ENCODE results near the gene MYBPC1.
"Not testable (repeated sequence)": the region's sequence is repeated elsewhere in the genome, so short reads cannot be mapped to it uniquely, and the experiment has no call there.

Gene MYBPC1, protein sequence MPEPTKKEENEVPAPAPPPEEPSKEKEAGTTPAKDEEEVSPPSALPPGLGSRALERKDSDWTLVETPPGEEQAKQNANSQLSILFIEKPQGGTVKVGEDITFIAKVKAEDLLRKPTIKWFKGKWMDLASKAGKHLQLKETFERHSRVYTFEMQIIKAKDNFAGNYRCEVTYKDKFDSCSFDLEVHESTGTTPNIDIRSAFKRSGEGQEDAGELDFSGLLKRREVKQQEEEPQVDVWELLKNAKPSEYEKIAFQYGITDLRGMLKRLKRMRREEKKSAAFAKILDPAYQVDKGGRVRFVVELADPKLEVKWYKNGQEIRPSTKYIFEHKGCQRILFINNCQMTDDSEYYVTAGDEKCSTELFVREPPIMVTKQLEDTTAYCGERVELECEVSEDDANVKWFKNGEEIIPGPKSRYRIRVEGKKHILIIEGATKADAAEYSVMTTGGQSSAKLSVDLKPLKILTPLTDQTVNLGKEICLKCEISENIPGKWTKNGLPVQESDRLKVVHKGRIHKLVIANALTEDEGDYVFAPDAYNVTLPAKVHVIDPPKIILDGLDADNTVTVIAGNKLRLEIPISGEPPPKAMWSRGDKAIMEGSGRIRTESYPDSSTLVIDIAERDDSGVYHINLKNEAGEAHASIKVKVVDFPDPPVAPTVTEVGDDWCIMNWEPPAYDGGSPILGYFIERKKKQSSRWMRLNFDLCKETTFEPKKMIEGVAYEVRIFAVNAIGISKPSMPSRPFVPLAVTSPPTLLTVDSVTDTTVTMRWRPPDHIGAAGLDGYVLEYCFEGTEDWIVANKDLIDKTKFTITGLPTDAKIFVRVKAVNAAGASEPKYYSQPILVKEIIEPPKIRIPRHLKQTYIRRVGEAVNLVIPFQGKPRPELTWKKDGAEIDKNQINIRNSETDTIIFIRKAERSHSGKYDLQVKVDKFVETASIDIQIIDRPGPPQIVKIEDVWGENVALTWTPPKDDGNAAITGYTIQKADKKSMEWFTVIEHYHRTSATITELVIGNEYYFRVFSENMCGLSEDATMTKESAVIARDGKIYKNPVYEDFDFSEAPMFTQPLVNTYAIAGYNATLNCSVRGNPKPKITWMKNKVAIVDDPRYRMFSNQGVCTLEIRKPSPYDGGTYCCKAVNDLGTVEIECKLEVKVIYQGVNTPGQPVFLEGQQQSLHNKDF

DNA sequence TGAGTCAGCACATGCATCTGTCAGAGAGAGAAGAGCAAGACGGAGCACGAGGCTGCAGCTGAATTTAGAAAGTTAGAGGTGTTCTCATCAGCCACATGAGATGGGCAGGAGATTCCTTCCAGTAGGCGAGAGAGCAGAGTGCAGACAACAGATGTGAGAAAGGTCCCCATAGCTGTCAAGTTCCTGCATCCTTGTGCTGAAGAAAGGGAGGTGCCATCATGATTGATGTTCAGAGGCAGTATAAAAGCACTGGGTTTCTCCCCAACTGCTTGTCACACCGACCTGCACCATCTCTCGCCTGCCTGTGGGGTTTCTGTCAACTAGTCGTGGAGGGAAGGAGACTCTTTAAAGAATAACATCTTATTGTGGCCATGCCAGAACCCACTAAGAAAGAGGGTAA is at the start of gene MYBPC1:
MYBPC1 (plus strand) TSS at position 272 of the 400 bp plus-strand sequence; CDS start at position 372, 100 bp downstream.
- no peak for DNase-seq

DNA sequence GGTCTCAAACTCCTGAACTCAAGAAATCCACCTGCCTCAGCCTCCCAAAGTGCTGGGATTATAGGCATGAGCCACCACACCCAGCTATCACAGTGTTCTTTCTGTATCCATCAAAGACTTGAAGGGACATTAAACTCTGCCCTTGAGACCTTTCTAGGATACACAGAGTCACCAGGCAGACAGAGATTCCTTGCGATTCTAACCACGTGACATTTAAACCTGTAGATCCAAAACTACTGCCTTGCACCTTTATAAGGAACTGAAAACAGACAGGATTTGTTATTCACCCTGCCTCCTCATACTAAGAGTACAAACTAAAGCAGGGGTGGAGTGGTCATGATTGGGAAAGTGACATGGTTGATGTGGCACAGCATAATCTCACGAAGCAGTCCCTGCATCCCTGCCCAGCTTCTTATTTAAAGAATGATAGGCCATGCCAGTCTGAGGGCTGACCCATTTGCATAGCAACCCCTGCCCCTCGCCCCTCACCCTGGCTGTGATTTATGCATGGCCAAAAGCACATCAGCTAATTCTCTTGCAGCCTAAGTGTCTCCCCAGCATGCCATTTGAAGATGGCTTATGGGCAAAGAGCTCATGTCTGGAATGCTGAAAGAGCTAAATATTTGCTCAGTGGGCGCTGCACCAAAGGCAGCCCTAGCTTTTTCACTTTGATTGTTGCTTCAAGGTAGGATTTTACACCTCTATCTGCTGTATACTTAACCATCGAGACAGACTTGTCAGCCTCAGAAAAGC is 43.2 kb upstream of the MYBPC1 start:
- no peak for DNase-seq

DNA sequence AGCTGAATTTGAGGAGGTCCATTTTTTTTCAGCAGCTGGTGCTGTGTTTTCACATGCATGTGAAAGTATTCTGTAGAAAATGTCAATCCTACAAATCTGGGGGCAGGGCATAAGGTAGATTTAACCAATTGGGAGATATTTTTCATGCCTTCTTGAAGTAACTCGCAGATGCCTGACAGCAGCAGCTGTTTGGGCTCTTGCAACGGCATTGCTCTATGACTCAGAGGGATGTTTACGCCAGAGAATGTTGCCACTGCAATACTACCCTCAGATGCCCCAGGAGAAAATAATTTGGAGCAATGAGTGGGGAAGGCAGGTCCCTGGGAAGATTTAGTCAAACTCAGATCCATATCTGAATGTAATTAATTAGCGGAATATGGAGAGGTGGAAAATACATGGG is 42.5 kb upstream of the MYBPC1 start:
- DNase-seq: no peak

DNA sequence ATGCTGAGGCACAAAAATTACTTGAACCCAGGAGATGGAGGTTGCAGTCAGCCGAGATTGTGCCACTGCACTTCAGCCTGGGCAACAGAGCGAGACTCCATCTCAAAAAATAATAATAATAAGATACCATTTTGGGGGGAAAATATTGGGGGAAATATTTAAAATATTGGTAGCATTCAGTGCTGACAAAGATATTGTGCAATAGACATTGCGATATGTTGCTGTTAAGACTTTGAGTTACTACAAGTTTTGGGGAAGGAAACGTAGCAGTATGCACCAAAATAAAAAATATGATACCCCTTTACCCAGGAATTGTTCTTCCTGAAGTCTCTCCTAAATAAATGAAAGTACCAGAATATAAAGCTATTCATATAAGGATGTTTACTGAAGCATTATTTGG is 37.7 kb upstream of the MYBPC1 start:
- no peak for DNase-seq

DNA sequence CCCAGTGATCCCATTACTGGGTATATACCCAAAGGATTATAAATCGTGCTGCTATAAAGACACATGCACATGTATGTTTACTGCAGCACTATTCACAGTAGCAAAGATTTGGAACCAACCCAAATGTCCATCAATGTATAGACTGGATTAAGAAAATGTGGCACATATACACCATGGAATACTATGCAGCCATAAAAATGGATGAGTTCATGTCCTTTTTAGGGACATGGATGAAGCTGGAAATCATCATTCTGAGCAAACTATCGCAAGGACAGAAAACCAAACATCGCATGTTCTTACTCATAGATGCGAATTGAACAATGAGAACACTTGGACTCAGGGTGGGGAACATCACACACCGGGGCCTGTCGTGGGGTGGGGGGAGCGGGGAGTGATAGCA is 36.0 kb upstream of the MYBPC1 start:
- DNase-seq: not testable (repeated sequence)

DNA sequence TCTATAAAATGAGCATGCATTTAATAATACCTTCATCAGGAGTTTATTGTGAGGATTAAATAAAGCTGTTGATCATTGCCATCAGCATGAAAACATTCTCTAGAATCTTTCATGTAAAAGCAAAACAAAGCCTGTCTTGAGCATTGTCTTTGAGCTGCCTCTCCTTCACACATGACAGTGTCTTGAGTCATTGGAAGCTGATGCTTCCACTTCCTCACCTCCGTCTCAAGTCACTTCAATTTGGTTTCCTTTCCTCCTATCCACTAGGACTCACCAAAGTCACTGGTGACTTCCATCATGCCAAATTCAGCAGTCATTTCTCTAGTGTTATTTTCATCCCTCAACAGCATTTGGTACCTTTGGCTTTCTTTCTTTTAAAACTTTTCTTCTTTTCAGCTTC is 31.6 kb upstream of the MYBPC1 start:
- DNase-seq: no peak

DNA sequence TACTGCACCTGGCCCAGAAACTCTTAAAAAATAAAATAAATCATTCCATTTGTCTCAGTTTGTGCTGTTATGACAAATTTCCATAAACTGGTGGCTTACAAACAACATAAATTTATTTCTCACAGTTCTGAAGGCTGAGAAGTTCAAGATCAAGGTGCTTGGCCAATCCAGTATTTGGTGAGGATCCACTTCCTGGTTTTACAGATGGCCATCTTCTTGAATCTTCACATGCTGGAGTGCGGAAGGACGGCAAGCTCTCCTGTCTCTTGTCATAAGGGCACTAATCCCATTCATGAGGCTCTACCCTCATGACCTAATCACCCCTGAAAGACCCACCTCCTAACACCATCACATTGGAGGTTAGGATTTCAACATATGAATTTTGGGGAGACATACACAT is 29.9 kb upstream of the MYBPC1 start:
- DNase-seq: no peak

DNA sequence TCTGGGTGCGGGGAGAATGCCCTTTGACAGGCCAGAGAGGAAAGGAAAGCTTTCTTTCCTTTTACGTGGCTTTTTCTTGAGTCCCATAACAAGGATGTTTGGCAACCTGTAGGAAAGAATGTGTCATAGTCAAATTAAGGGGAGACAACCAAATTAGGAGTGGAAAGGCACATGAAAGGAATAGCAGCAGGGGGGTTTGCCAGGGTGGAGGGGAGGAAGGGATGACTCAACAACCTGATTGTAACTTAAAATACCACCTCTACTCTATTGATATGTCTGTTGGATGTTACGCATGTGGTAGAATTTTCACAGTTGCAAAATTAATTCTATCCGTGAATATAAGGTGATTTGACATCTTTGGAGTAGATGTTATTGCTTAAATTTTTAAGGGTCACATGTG is 28.5 kb upstream of the MYBPC1 start:
- DNase-seq: no peak

DNA sequence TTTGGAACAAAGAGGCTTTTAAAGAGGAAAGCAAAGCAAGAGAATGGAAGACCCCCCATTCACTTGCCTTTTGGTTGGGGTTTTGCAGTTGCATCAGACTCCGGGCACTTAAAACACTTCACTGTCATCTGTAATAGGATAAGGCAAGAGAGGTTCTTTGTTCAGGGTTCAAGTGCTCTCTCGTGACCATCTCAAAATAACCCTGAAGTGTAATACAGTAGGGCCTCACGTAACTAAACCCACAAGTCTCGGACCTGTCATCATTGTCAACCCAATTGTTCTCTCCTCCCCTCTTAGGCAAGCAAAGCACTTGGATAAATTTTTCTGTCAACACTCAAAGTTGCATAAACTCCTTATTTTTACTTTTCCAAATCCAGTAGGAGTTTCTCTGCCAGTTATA is 26.9 kb upstream of the MYBPC1 start:
- DNase-seq: no peak

DNA sequence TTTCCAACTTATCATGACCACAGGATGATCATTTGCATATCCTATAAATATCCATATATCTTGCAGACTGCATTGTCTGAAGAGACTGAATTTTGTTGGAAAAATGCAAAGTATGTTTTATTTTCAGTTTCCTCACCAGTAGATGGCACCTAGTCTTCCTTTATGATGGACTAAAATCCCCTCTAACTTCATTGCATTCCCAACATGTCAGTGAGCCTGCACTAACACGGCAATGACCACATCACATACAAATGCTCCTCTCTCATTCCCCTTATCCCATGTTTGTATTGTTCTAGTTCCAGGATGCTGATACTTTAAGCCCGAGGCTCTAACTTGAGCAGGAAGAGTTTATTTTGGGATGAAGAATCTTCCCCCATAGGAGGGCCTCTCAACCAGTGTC is 24.7 kb upstream of the MYBPC1 start:
- DNase-seq: no peak

DNA sequence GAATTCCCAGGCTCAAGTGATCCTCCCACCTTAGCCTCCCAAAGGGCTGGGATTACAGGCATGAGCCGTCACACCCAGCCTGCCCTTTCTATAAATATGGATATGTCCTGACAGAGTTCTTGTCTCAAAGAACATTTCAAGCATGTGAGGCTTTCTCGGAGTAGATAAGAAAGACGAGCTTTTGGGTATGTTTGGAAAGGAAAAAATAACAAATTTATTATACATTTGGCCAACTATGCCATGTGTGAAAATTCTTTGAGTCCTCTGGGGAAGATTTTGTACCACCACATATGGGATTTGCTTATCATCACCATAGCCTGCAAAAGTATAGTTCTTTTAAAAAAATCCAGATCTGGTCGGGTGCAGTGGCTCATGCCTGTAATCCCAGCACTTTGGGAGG is 23.7 kb upstream of the MYBPC1 start:
- DNase-seq: no peak

DNA sequence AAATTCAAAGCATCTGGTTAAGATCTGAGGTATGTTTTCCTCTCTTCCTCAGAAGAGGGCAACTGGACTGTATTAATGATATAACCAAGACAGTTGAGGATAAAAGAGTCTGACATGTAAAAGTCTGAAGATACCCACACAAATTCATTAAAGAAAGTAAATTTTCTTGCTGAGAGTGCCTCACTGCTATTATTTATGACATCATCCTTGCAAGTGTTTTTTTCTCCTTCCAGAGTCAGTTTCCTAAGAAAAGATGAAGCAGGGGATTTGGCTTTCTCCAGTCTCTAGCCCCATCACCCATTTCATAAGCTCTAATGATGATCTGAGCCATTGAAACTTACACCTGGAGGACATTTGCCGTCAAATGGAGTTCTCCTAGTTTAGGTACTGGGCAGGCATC is 21.0 kb upstream of the MYBPC1 start:
- DNase-seq: no peak

DNA sequence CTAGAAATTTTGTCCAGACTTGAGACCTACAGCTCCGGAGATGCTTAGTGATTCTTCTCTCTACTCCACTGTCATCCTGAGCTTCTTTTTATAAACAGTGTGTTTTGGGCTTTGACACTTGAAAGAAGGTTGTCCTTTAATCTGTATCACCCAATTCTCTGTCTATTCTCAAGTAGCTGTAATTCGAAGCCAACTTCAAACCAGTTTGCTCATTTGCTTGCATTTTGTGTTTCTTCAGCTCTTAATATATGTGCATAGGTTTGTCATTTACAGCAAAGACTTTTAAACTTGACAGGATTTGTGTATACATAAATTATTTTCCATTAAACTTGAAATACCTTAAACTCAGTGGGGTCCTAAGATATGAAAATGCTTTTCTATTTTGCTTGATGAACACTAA is 16.4 kb upstream of the MYBPC1 start:
- no peak for DNase-seq

DNA sequence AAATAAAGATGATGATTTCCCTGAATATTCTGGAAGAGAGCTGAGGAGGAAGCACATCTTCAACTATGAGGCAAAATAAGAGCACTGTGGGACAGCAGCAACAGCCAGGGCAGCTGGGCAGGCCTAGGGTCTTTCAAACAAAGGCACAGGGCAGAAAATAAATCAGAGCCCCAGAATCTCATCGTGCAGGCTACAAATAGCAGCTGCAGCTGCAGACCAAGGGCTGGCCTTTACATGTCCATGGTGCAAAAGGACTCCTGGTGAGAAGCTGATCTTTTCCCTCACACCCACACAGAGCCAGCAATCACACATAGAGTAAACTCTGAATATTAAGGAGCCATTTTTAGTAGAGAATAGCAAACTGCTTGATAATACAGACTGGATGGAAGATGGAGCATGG is 13.6 kb upstream of the MYBPC1 start:
- no peak for DNase-seq

DNA sequence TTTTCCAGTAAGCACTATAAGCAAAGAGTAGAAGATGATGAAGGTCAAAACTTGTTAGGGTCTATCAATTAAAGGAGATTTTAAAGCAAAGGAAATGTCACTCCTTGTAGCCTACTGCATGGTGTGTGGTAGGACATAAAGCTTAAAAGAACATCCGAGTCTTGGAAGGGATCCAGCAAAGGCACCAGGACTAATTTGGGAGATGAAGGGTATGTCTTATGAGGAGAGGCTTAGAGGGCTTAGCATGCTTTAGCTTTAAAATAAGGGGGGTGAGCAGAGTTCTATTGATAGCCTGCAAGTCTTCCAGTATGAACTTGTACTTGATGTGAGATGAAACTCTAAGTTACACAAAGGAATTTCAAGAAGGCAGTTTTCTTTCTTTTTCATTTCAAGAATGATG is 11.8 kb upstream of the MYBPC1 start:
- no peak for DNase-seq

DNA sequence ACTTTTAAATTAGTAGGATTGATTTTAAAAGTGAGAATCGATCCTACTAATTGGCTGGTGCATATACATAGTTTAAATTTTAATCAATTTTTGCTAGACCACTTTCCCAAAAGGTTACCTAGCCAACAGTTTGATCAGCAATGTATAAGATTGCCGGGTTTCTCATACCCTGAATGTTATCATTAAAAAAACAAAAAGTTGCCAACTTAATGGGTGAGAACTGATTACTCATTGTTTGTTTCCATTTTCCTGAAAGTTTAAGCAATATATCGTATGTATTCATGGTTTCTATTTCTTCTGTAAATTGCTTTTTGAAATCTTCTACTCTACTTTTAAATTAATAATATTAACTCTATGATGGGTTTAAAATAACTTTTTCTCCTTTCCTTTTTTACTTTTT is 4.4 kb upstream of the MYBPC1 start:
- DNase-seq: no peak

DNA sequence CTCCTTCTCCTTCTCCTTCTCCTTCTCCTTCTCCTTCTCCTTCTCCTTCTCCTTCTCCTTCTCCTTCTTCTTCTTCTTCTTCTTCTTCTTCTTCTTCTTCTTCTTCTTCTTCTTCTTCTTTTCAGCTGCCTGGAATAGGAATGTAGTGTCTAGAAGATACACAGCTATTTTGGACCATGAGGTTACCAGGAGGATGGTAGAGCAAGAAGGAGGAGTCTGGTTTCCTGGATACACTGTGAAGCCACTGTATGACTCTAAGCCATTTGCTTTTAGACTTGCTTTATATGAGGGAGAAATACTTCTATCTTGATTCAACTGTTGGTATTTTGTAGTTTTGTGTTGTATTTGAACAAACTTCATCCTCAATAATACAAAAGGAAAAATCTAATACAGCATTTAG is 3.0 kb upstream of the MYBPC1 start:
- no peak for DNase-seq

DNA sequence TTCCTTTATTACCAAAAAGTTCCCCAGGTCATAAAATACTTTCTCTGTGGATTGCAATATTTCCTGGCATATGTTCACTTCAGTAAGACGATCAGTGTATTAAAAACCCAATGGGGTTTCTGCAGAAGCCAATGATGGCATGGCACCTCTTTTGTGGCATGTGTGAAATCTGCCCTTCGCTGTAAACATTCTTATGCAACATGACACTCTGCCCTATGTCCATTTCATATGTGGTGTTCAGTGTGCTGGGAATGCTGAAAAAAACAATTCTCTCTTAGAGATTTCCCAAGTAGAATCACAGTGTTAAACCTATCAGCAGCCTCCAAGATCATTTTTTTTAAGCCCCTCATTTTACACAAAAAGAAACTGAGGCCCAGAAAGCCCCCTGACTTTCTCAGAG is 2.3 kb upstream of the MYBPC1 start:
- no peak for DNase-seq

DNA sequence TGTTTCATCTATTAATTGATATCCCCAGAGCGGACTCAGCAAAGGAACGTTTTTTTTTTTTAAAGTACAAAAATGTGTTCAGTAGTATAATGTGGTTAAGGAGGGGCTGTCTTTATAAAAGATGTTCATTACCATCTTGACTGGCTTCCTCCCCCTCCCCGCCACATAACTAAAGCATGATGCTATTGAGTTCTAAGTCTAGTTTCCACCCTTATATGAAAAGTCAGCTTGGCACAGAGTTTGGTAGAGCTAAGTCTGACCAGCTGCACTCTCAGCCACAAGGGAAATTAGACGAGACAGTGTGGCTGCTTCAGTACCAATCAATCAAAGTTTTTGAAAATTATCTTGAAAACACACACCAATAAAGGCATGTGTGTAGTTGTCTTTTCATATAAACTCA is 1.9 kb upstream of the MYBPC1 start:
- DNase-seq: no peak

DNA sequence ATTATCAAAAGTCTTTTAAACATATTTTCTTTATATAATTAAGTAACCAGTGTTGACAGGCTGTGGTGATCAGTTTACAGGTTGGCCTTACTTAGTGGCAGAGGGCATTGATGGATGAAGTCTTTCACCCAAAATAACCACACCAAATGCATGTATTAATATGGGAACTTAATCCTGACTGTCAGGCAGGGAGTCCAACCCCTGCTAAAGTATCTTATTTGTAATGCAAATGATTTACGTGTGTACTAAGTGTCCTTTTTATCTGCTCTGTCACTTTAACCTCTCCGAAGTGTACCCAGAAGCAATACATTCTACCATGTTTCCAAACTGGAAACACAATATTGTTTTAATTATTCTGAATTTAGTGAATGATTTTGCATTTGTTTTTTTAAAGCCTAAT is 1.4 kb downstream of the MYBPC1 start:
- DNase-seq: no peak

DNA sequence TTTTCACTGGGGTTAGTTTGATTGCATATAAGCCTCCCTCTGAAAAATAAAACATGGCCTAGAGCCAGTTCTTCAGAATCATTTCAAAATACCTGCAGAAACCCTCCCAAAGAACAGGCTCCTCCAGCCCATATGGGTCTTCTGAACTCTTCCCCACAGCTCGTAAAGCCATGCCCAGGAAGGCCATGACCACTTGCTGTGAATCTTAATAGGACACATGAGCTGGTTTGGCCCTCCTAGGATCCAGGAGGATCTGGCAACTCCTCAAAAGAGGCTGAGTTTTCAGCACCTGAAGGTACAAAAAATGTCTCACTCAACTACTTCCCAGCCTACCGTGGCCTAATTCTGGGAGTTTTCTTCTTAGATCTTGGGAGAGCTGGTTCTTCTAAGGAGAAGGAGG is 2.4 kb downstream of the MYBPC1 start:
- no peak for DNase-seq

DNA sequence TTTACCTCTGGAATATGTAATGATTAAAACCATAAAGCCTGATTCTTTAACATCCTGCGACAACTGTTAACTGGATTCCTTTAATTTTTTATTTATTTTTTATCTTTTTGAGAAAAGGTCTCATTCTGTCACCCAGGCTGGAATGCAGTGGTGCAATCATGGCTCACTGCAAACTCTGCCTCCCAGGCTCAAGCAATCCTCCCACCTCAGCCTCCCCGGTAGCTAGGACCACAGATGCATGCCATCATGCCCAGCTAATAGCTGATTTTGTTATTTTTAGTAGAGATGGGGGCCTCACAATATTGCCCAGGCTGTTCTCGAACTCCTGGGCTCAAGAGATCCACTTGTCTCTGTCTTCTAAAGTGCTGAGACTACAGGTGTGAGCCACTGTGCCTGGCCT is 3.7 kb downstream of the MYBPC1 start:
- DNase-seq: no peak

DNA sequence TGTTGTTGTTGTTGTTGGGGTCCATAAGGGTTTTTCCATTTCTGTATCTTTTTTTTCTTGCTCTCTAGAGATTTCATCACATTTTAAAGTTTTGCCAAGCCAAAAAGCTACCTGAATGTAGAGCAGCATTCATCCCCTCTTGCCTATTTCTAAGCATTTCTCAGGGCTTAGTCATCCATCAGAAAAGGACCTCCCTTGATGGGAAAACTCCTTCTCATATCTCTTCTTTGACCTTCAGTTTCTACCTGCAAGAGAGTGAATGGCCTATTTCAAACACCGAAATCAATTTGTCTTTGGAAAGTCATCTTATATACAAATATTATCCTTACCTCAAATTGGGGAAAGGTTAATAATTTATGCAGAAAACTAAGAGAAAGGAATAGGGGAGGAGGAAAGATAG is 4.5 kb downstream of the MYBPC1 start:
- no peak for DNase-seq
